Measurements from ENCODE around the gene SERGEF.

The SERGEF gene

DNA sequence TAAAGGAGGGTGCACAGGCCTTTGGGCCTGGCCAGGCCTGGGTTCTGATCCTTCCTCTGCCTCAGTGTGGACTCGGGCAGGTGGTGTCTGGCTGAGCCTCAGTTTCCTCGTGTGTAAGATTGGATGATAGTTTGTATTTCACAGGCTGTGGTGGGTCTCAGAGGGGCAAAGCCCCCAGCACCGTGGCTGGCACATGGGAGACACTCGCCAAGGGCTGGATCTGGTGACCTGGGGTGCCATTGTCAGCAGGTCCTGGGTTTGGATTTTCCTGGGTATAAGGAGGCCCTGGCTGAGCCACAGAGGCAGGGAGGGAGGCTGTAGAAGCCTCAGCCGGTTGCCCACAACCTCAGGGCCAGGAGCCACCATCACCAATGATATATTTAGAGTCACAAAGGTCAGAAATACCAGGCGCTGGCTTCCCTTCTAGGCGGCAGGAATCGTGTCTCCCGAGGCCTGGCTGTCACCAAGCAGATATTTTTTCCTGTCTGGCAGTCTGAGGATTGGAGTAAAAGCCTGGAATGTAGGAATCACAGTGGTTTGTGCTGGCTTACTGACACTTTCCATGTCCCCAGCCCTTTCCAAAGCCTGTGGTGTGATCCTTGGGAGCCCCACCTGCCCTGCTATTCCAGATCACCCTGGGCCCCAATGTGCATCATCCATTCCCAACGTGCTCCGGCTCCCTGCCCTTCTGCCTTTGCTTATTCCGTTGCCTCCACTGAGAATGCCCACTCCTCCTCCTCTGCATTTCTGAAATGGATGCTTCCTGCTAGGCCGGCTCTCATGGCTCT is 262.6 kb downstream of the SERGEF start:
- no peaks in the 10 kb centered on the region for H3K9me3 Mint-ChIP-seq
- H3K27ac Mint-ChIP-seq = no peak overlapping the region
- H3K4me3 Mint-ChIP-seq = no peak overlapping the region
- no peaks in the 10 kb centered on the region for H3K36me3 Mint-ChIP-seq
- H3K4me1 Mint-ChIP-seq = no peaks in the 10 kb centered on the region
- H3K27me3 Mint-ChIP-seq = peaks cover 7% of the 10 kb centered on the region

DNA sequence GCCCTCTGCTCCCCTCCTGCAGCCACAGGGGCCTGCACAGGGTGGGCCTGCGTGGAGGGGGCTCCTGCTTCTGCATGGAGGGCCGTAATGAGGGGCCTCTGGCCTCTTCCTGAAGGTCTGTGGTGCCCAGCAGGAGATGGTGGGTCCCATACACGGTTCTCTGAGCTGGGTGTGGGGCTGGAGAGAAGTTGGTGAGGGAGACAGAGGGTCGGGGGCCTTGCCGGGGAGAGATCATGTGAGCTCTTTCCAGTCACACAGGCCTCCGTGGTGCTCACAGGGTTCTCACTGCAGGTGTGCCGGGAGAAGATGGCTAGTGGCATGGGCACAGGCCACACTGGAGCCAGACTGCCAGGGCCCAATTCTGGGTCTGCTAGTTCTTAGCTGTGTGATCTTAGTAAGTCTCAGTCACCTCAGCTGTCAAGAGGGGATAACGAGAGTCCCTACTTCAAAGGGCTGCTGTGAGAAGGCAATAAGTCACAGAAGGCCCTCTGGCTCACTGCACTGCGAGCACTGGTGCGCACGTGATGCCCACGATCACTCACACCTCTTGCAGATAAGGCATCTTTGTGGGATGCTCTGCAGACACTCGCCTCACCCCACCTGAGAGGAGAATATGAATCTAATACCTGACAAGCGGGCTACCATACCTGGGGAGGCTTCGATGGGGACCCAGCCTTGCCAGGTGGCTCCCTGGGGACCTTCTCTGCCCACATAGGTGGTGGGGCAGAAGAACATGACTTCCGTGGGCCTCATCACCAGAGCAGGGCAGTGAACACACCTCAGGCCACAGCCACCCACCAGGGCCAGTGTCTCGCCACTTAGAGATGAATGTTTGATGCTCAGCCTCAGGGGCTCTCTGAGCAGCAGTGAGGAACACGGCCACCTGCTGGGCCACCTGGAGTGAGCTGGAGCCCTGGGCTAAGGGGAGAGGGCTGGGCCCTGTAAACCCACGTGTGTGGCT is 263.8 kb downstream of the SERGEF start:
- no peaks in the 10 kb centered on the region for H3K4me1 Mint-ChIP-seq
- no peaks in the 10 kb centered on the region for H3K9me3 Mint-ChIP-seq
- H3K27ac Mint-ChIP-seq = no peak overlapping the region
- H3K27me3 Mint-ChIP-seq = peaks cover 5% of the 10 kb centered on the region
- no peak overlapping the region for H3K4me3 Mint-ChIP-seq
- H3K36me3 Mint-ChIP-seq = no peaks in the 10 kb centered on the region

DNA sequence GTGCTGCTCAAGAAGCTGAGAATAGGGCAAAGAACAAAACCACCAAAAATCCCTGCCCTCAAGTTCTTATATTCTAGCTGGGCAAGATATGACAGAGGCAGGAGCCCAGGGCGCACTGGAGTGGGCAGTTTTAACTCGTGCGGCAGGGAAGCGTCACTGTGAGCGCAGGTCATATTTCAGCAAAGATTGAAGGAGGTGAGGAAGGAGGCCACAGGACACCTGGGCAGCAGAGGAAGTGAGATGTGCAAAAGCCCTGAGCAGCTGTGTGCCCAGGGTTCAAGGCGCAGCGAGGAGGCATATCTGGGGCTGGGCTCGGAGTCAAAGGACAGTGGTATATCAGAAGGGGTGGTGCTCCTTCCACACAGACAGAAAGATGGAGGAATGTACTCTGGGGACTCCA is 264.8 kb downstream of the SERGEF start:
- no peak overlapping the region for H3K27ac Mint-ChIP-seq
- no peaks in the 10 kb centered on the region for H3K4me1 Mint-ChIP-seq
- H3K9me3 Mint-ChIP-seq = no peaks in the 10 kb centered on the region
- no peaks in the 10 kb centered on the region for H3K36me3 Mint-ChIP-seq
- H3K4me3 Mint-ChIP-seq = no peak overlapping the region
- H3K27me3 Mint-ChIP-seq = peaks cover 5% of the 10 kb centered on the region

DNA sequence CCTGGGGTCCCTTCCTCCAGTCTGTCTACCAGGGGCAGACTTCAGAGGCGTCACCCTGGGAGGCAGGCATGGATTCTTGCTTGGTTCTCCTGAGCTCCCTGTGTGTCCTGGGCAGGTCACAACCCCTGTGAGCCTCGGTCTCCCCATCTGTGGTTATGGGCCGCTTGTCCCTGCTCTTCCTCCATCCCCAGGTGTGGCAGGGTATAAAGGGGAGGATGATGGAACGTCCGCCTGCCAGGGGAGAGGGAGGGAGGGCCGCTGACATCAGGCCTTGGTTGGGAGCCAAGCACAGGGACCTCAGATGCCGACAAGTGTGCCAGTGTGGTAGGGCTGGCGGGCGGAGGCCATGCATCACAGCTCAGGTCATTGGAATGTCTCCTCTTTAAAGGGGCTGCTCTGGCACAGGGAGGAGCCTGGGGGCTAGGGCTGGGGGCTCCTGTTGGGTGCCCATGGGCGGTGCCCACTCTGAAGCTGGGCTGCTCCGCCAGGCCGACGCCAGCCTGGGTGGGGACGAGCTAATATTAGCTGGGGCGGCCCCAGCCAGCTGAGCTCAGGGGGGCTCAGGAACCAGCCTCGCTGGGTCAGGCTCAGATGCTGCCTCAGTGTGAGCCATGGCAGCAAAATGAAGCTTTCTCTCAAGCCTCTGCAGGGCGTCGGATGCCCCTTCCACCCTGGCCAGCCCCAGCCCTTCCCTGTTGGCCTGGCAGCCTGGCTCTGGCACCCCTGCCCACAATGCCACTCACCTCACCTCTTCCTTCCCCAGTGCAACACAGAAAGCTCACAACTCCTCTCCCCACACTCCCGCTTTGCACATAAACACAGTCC is 265.5 kb downstream of the SERGEF start:
- Mint-ChIP-seq H3K27ac (no peak overlapping the region), H3K4me3 (no peak overlapping the region), H3K36me3 (no peaks in the 10 kb centered on the region), H3K4me1 (no peaks in the 10 kb centered on the region), H3K9me3 (no peaks in the 10 kb centered on the region), H3K27me3 (peaks cover 4% of the 10 kb centered on the region)

DNA sequence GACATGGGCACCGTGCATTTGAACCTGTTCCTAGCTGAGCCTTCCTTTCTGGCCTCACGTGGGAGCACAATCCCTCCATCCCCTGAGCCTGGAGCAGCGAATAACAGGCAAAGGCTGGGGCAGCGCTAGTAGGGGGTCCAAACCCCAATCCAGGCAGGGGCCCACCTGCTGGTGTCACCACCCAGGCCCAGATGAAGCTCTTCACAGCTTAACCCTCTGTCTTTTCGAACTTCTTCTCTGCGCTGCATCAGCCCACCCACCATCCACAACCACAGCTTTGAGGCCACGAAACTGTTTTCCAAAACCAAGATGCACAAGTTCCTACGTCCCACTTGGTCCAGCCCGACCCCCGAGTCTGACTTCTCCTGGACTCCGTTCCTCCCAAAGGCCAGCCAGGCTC is 266.8 kb downstream of the SERGEF start:
- Mint-ChIP-seq H3K36me3 (no peaks in the 10 kb centered on the region), H3K27me3 (peaks cover 6% of the 10 kb centered on the region), H3K9me3 (no peaks in the 10 kb centered on the region), H3K4me3 (no peak overlapping the region), H3K27ac (no peak overlapping the region), H3K4me1 (no peaks in the 10 kb centered on the region)

DNA sequence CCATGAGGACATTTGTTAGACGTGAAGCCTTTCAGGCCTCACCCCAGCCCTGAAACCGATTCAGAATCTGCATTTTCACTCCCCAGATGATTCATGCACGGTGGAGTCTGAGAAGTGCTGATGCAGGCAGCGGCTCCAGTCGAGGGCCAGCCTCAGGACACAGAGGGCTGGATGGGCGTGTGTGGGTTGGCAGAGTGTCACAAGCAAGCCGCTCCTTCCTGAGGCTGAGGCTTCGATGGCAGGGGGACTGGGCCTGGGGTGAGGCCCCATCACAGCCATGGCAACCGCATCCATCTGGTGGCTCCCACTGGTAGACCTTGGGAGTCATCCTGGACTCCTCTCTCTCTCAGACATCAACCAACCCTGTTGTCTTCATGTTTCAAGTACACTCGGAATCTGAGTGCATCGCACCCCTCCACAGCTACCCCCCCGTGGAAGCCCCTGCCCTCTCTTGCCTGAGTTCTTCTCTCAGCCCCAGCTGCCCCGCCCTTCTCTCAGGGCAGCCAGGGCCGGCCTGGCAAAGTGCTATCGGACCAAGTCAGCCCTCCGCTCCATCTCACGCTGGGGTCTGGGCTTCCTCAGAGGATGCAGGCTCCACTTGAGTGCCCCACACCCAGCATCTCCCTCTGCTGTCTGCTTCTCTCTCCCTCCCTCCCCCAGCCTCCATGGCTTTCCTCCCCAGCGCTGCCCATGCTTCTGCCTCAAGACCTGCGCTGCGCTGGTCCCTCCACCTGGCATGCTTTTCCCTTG is 267.6 kb downstream of the SERGEF start:
- H3K9me3 Mint-ChIP-seq = no peaks in the 10 kb centered on the region
- no peaks in the 10 kb centered on the region for H3K36me3 Mint-ChIP-seq
- H3K27me3 Mint-ChIP-seq = peaks cover 6% of the 10 kb centered on the region
- H3K4me1 Mint-ChIP-seq = no peaks in the 10 kb centered on the region
- H3K27ac Mint-ChIP-seq = no peak overlapping the region
- no peak overlapping the region for H3K4me3 Mint-ChIP-seq

DNA sequence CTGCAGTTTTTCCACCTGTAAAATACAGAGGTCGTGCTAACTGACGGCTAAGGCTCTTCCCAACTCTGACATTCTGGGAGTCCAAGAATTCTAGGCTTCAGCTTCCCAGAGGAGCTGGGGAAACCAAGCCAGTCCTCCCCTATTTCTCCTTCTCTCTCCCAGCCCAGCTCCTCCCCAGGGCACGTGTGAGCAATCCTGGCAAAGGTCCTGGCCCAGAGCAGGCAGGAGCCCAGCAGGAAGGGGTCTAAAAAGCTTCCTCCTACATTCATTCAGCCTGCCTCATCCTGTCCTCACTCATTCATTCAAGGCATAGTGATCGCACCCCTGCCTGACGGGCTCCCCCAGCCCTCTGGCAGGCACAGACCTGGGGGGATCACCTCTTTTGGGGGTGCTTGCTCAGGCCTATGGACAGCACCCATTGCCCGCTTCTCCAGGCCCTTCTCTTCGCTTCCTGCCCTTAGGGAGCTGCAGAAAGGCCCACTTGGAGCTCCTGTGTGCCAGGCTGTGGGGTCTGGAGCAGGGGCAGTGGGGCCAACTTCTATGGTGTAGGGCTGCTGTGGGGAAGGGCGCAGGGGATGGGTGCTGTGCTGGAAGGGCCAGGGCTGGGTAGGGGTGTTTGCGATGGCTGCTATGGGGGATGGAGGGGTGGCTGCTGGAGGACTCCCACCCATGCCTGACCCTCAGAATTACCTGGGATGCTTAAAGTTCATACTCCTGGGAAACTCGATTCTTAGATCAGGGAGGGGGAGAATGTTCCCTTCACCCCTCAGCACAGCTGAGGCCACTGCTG is 268.5 kb downstream of the SERGEF start:
- Mint-ChIP-seq H3K4me1 (no peaks in the 10 kb centered on the region), H3K36me3 (no peaks in the 10 kb centered on the region), H3K27ac (no peak overlapping the region), H3K4me3 (no peak overlapping the region), H3K9me3 (no peaks in the 10 kb centered on the region), H3K27me3 (peaks cover 6% of the 10 kb centered on the region)

DNA sequence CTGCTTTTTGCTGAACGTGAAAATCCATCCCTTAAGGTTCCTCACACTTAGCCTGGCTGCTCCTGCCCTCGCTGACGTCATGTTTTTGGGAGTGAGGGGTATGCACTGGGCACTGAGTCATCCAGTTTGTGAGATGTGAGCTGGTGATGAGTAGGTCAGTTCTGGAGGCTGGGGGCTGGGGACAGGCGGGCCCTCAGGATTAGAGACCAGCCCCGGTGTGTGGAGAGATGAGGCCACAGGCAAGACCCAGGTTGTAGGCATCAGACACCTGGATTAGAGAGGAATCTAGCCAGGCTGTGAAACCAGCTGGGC is 269.1 kb downstream of the SERGEF start:
- Mint-ChIP-seq H3K27ac (no peak overlapping the region), H3K36me3 (no peaks in the 10 kb centered on the region), H3K4me3 (no peak overlapping the region), H3K9me3 (no peaks in the 10 kb centered on the region), H3K4me1 (no peaks in the 10 kb centered on the region), H3K27me3 (peaks cover 6% of the 10 kb centered on the region)

DNA sequence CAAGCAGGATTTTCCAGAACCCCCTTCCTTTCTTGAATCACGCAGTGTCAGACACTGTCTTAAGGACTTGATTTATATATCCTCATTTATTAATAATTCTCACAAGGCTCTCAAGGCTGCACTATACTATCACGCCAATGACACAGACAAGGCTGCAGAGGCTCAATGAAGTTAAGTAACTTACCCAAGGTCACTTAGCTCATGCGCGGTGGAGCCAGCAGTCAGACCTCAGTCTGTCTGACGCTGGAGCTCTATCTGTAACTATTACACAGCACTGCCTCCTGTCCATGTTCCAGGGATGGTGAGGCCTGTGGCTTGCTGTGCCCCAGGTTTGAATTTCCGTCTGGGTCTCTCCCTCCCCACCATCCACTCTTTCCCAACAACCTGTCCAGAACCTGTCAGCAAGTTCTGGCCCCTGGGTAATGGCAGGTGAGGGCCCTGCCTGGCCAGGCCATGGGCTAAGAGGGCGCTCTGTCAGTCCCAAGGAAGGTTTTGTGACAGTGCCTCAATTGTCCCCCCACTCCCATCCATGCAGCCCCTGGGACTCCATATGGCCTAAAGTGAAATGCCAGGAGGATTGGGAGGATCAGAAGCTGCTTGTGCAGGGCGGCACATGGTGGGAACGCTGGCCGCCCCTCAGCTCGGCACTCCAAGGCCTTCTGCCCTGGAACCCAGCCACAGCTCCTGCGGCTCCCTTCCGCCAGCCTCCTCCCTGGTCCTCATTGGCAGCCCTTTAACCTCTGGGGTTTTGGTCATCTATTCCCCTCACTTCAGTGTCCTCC is 269.6 kb downstream of the SERGEF start:
- no peaks in the 10 kb centered on the region for H3K9me3 Mint-ChIP-seq
- H3K27me3 Mint-ChIP-seq = peaks cover 6% of the 10 kb centered on the region
- H3K36me3 Mint-ChIP-seq = no peaks in the 10 kb centered on the region
- H3K4me1 Mint-ChIP-seq = no peaks in the 10 kb centered on the region
- H3K4me3 Mint-ChIP-seq = no peak overlapping the region
- H3K27ac Mint-ChIP-seq = no peak overlapping the region

DNA sequence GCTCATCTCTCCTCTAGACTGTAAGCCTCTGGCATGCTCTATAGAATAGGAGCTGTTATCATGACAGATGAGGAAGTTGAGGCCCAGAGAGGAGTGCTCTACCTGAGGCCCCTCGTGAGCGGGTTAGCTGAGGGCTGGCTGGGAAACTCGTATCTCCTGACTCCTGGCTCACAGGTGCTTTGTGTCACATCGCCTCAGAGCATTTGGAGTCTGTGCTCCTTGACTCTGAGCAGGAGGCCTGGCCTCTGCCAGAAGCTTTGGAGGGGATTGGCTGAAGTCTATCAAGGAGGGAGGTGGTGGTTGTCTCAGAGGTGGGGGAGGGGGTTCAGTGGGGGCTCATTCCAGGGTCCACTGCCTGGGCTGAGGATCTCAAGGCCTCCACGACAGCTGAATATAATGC is 270.8 kb downstream of the SERGEF start:
- H3K9me3 Mint-ChIP-seq = no peaks in the 10 kb centered on the region
- H3K27ac Mint-ChIP-seq = no peak overlapping the region
- no peaks in the 10 kb centered on the region for H3K36me3 Mint-ChIP-seq
- H3K4me1 Mint-ChIP-seq = no peaks in the 10 kb centered on the region
- no peak overlapping the region for H3K4me3 Mint-ChIP-seq
- H3K27me3 Mint-ChIP-seq = peaks cover 9% of the 10 kb centered on the region

DNA sequence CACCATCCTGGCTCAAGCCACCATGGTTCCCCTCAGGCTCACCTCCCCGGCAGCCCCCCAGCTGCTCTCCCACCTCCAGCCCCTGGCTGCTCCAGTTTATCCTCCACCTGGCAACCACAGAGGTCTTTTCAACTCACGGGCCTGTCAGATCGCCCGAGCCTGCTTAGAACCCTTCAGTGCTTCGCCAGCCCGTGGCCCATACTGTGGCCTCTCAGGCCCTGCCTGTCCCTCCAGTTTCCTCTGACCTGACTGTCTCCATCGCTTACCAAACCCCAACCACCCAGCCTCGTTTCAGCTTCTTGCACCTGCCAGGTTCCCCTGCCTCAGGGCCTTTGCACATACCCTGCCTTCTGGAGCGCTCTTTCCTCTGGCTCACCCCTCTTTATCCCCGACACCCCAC is 271.4 kb downstream of the SERGEF start:
- H3K27me3 Mint-ChIP-seq = peaks cover 12% of the 10 kb centered on the region
- no peaks in the 10 kb centered on the region for H3K9me3 Mint-ChIP-seq
- no peaks in the 10 kb centered on the region for H3K4me1 Mint-ChIP-seq
- H3K4me3 Mint-ChIP-seq = no peak overlapping the region
- no peaks in the 10 kb centered on the region for H3K36me3 Mint-ChIP-seq
- H3K27ac Mint-ChIP-seq = no peak overlapping the region

DNA sequence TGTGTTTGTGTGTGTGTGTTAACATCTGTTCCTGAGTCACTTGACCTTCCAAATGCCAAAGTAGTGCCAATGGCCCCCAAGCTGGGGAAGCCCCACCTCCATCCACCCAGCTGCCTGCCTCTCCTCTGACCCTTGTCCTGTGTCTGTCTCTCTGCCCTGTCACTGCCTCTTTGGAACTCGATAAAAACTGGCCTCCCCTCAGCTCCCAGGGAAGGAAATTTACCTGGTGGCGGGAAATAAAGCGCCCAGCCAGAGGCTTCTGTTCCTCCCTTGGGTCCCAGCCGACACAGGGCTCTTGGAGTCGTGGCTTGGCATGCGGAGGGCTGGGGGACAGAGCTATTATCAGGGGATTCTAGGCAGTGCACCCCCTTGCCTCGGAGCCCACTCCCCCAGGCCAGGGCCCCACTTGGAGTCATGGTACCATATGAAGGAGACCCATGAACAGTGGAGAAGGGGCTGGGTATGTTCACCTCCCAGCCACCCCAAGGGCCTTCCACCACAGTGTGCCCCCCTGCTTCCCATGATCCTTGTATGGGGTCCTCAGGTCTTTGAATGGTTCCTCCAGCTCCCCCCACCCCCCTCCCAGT is 272.1 kb downstream of the SERGEF start:
- Mint-ChIP-seq H3K4me1 (no peaks in the 10 kb centered on the region), H3K27ac (no peak overlapping the region), H3K36me3 (no peaks in the 10 kb centered on the region), H3K27me3 (peaks cover 13% of the 10 kb centered on the region), H3K4me3 (no peak overlapping the region), H3K9me3 (no peaks in the 10 kb centered on the region)

DNA sequence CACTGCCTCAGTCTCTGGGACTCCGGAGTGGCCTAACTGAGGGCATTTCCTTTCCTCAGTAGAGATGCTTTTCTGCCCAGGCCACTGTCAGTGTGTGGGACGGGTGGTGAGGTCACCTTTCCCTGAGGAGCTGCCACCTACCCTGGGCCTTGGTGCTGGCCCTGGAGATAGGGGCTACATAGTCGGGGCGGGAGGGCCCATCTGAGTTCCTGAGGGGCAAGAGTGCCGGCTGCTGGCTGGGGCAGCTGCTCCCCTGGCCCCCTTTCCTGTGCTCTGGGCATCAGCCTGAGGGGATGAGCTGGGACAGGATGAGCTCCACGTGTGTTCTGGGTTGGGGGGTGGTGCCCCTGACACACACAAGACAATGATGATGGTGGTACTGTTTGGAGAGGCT is 272.9 kb downstream of the SERGEF start:
- Mint-ChIP-seq H3K4me3 (no peak overlapping the region), H3K27ac (no peak overlapping the region), H3K36me3 (no peaks in the 10 kb centered on the region), H3K4me1 (no peaks in the 10 kb centered on the region), H3K9me3 (no peaks in the 10 kb centered on the region), H3K27me3 (peaks cover 11% of the 10 kb centered on the region)
